Mesothelial cell of epicardium (in vitro differentiated cells): ENCODE data around the gene CD300E. TPM values are rescaled to one million over a fixed set of nuclear protein-coding genes. Genes with fewer than 3 reads are reported as not detected.

Source experiments
- DNase-seq, 2 experiments: peaks; one replicate each; pipeline ENCODE4 v3.0.0; 2021; ENCODE audit warnings: low spot score in 2 of 2; ENCODE audit not compliant: unreplicated experiment in 2 of 2
- H3K27ac Mint-ChIP-seq: 2 replicates; pipeline ENCODE4 v1.8.0; 2021; ENCODE audit warnings: mixed read lengths
- H3K27me3 Mint-ChIP-seq: 2 replicates; pipeline ENCODE4 v1.8.0; 2021; ENCODE audit warnings: low read depth, mixed read lengths
- H3K36me3 Mint-ChIP-seq: 2 replicates; pipeline ENCODE4 v1.8.0; 2021; ENCODE audit warnings: mixed read lengths
- H3K4me1 Mint-ChIP-seq: 2 replicates; pipeline ENCODE4 v1.8.0; 2021; ENCODE audit warnings: mixed read lengths
- H3K4me3 Mint-ChIP-seq: 2 replicates; pipeline ENCODE4 v1.8.0; 2021; ENCODE audit warnings: mild to moderate bottlenecking, moderate library complexity, mixed read lengths
- H3K9me3 Mint-ChIP-seq: 2 replicates; pipeline ENCODE4 v1.8.0; 2021; ENCODE audit warnings: mixed read lengths
- CTCF ChIP-seq: fragments of 200-600 bp; sonication (generic); IDR thresholded peaks from one replicate; pipeline ENCODE4 v1.5.0; 2021; ENCODE audit warnings: antibody characterized with exemption; ENCODE audit not compliant: unreplicated experiment
- total RNA-seq: library from RNA; stranded (reverse); gene quantifications from 3 replicates; pipeline ENCODE4 v1.2.1, GENCODE V29; 2021

The CD300E gene
- total RNA-seq, 1 donor from 2014 or later = not detected

- H3K27me3 Mint-ChIP-seq = peaks cover 26% of the 10 kb centered on the region
- H3K36me3 Mint-ChIP-seq = no peaks in the 10 kb centered on the region
- no peak for TF ChIP-seq CTCF
- H3K4me1 Mint-ChIP-seq = peaks cover 10% of the 10 kb centered on the region
- no peak overlapping the region for H3K4me3 Mint-ChIP-seq
- no peak overlapping the region for H3K27ac Mint-ChIP-seq
- no peaks in the 10 kb centered on the region for H3K9me3 Mint-ChIP-seq
- DNase-seq = no peak
Observed at GRCh38 chr17:74603746-74604145, 19.8 kb downstream of the CD300E start.

GRCh38 chr17:74603037-74603635 lies 20.4 kb downstream of the CD300E start:
- H3K27ac Mint-ChIP-seq = no peak overlapping the region
- peaks cover 10% of the 10 kb centered on the region for H3K4me1 Mint-ChIP-seq
- TF ChIP-seq CTCF = no peak
- H3K27me3 Mint-ChIP-seq = peaks cover 28% of the 10 kb centered on the region
- no peaks in the 10 kb centered on the region for H3K36me3 Mint-ChIP-seq
- DNase-seq = no peak
- no peak overlapping the region for H3K4me3 Mint-ChIP-seq
- H3K9me3 Mint-ChIP-seq = no peaks in the 10 kb centered on the region

GRCh38 chr17:74601944-74602572 lies 21.5 kb downstream of the CD300E start:
- H3K9me3 Mint-ChIP-seq = no peaks in the 10 kb centered on the region
- no peak for DNase-seq
- peaks cover 10% of the 10 kb centered on the region for H3K4me1 Mint-ChIP-seq
- no peak overlapping the region for H3K4me3 Mint-ChIP-seq
- H3K36me3 Mint-ChIP-seq = no peaks in the 10 kb centered on the region
- no peak overlapping the region for H3K27ac Mint-ChIP-seq
- H3K27me3 Mint-ChIP-seq = peaks cover 26% of the 10 kb centered on the region
- peak; percentile 59 for TF ChIP-seq CTCF

- Mint-ChIP-seq H3K27me3 (peaks cover 43% of the 10 kb centered on the region), H3K4me3 (no peak overlapping the region), H3K36me3 (no peaks in the 10 kb centered on the region), H3K4me1 (peaks cover 3% of the 10 kb centered on the region), H3K9me3 (no peaks in the 10 kb centered on the region), H3K27ac (no peak overlapping the region)
- TF ChIP-seq CTCF = no peak
- DNase-seq = no peak
Observed at GRCh38 chr17:74599448-74599939, 24.0 kb downstream of the CD300E start.

GRCh38 chr17:74599023-74599399 lies 24.5 kb downstream of the CD300E start:
- Mint-ChIP-seq H3K27me3 (peaks cover 43% of the 10 kb centered on the region), H3K4me3 (no peak overlapping the region), H3K9me3 (no peaks in the 10 kb centered on the region), H3K4me1 (peaks cover 3% of the 10 kb centered on the region), H3K27ac (no peak overlapping the region), H3K36me3 (no peaks in the 10 kb centered on the region)
- TF ChIP-seq CTCF = no peak
- no peak for DNase-seq
